ENCODE results near the gene SETD3.

DNA sequence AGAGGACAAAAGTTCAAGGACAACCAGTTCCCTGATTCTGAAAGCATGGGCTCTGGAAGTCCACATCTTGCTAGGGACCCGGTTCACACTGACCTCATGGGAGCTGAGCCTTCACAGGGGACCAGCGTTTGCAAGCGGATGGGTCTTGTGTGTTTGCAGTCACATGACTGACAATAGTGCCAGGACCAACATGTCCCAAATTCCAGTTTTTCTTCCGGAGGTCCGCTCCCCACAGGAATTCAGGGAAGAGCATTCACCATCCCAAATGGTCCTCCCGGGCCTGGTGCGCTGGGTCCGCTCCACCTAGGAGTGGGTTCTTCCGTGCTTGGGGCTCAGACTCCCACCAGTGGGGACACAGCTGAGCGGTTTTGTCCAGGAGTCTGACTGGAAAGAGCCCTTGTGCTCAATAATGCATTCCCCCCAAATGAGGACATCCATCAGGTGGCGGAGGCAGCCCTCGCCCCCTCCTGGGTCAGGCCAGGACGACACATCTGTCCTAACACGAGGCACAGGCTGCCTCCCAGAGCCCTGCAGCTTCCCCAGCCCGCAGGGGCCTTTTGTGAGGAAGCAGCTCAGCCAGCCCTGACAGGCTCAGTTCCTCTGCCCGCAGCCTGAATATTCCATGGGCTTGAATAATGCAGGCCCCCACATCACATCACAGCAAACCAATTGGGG is 116.9 kb downstream of the SETD3 start:
- no peak for TF ChIP-seq EZH2 (IDR thresholded peaks at IDR 0.05; ENCODE audit: insufficient read depth, poor library complexity, severe bottlenecking)
- no peak for TF ChIP-seq EZH2phosphoT487 (IDR thresholded peaks at IDR 0.05; ENCODE audit: insufficient read depth, low read depth)

Data from GM23248 (cell line).